Tibial nerve (tissue), 4 donors: ENCODE results near the gene GNG7. TPM values are rescaled to one million over a fixed set of nuclear protein-coding genes. Genes with fewer than 3 reads are reported as not detected.
"Not testable (repeated sequence)": the region's sequence is repeated elsewhere in the genome, so short reads cannot be mapped to it uniquely, and the experiment has no call there.

Source experiments
- DNase-seq, 2 donors: peaks; one replicate each; pipeline ENCODE4 v3.0.0-alpha.2; 2019; ENCODE audit warnings: low spot score in 2 of 2
- H3K27ac ChIP-seq, 4 donors: fragments of 200-600 bp; sonication (generic) in 3 of 4; one replicate each; pipeline ENCODE4 v1.5.1; 2017 to 2019; ENCODE audit warnings: mild to moderate bottlenecking in 1 of 4
- H3K27me3 ChIP-seq, 2 donors: fragments of 200-600 bp; sonication (generic) in 1 of 2; one replicate each; pipeline versions ENCODE4 v1.5.1 to v1.6.0; 2017 to 2019
- H3K36me3 ChIP-seq, 3 donors: fragments of 200-600 bp; sonication (generic); one replicate each; pipeline ENCODE4 v1.5.1; 2018 to 2019
- H3K4me1 ChIP-seq, 4 donors: fragments of 200-600 bp; sonication (generic) in 3 of 4; one replicate each; pipeline ENCODE4 v1.5.1; 2017 to 2019
- H3K4me3 ChIP-seq, 4 donors: fragments of 200-600 bp; sonication (generic) in 3 of 4; one replicate each; pipeline ENCODE4 v1.5.1; 2017 to 2019; ENCODE audit warnings: mild to moderate bottlenecking in 1 of 4, moderate library complexity in 1 of 4
- H3K9me3 ChIP-seq, 4 donors: fragments of 200-600 bp; sonication (generic) in 3 of 4; one replicate each; pipeline ENCODE4 v1.5.1; 2017 to 2019
- EP300 ChIP-seq, 2 donors: sonication (generic); formaldehyde crosslinking; IDR thresholded peaks; one replicate each; pipeline ENCODE4 v1.6.1; 2017; ENCODE audit warnings: antibody characterized with exemption in 2 of 2, mild to moderate bottlenecking in 1 of 2
- POLR2A ChIP-seq, 2 donors: fragments of 450-650 bp; IDR thresholded peaks; one replicate each; pipeline ENCODE4 v1.6.1; 2017; ENCODE audit warnings: antibody characterized with exemption in 2 of 2, mild to moderate bottlenecking in 2 of 2, moderate library complexity in 2 of 2
- WGBS, 2 donors: methylation state at CpG; one replicate each; pipeline ENCODE4 v1.1.5; 2018; 5-methylcytosine and 5-hydroxymethylcytosine counted together
- total RNA-seq, 4 donors: library from RNA; depleted of rRNA; stranded (reverse); fragments of >200 nt; gene quantifications; one replicate each; pipeline ENCODE4 v1.1.0, GENCODE V29; 2016
- TF ChIP-seq, protein P1 (sequence below), 5 experiments: fragments of 200-600 bp in 3 of 5; fragments of 450-650 bp in 2 of 5; sonication (generic) in 3 of 5; IDR thresholded peaks; one replicate each; pipeline ENCODE4 v1.5.1; 2016 to 2019; ENCODE audit warnings: antibody characterized with exemption in 5 of 5, mild to moderate bottlenecking in 3 of 5, moderate library complexity in 2 of 5

GNG7 gene
- total RNA-seq, 4 donors from 2014 or later: 2.6 to 5.3 (median 3.5) TPM

DNA sequence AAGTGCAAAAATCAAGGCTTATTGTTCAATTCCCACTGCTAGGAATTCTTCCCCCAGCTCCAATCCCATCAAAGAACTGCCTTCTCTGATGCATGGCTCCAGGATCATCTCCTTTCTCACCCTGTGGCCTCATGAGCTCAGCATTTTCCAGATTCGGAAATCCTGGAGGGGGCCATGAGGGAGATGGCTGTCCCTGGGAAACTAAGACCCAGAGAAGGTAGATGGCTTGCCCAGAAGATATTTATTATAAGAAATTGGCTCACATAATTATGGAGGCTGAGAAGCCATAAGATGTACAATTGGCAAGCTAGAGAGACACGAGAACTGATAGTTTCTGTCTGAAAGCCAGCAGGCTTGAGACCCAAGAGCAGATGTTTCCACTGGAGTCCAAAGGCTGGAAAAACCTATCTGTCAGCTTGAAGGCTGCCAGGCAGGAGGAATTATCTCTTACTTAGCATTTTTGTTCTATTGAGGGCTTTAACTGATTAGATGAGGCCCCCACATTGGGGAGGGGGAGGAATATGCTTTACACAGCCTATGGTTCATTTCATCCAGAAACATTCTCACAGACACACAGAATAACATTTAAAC, 168.0 kb downstream of the GNG7 start:
- Histone ChIP-seq H3K27me3 (no peaks in the 10 kb centered on the region), H3K27ac (no peak overlapping the region), H3K36me3 (no peaks in the 10 kb centered on the region), H3K4me1 (peaks cover 0 to 14% (median 2%) of the 10 kb centered on the region in 4 donors), H3K9me3 (peaks cover 0 to 19% (median 0%) of the 10 kb centered on the region in 4 donors), H3K4me3 (no peak overlapping the region)
- WGBS, 2 donors: 71 to 76% methylated on average over 2 of the region's 2 CpGs
- TF ChIP-seq EP300 (IDR thresholded peaks at IDR 0.05) (no peak), POLR2A (IDR thresholded peaks at IDR 0.05) (no peak)
- TF ChIP-seq, protein P1, sequence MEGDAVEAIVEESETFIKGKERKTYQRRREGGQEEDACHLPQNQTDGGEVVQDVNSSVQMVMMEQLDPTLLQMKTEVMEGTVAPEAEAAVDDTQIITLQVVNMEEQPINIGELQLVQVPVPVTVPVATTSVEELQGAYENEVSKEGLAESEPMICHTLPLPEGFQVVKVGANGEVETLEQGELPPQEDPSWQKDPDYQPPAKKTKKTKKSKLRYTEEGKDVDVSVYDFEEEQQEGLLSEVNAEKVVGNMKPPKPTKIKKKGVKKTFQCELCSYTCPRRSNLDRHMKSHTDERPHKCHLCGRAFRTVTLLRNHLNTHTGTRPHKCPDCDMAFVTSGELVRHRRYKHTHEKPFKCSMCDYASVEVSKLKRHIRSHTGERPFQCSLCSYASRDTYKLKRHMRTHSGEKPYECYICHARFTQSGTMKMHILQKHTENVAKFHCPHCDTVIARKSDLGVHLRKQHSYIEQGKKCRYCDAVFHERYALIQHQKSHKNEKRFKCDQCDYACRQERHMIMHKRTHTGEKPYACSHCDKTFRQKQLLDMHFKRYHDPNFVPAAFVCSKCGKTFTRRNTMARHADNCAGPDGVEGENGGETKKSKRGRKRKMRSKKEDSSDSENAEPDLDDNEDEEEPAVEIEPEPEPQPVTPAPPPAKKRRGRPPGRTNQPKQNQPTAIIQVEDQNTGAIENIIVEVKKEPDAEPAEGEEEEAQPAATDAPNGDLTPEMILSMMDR (IDR thresholded peaks at IDR 0.05): no peak
- no peak for DNase-seq

DNA sequence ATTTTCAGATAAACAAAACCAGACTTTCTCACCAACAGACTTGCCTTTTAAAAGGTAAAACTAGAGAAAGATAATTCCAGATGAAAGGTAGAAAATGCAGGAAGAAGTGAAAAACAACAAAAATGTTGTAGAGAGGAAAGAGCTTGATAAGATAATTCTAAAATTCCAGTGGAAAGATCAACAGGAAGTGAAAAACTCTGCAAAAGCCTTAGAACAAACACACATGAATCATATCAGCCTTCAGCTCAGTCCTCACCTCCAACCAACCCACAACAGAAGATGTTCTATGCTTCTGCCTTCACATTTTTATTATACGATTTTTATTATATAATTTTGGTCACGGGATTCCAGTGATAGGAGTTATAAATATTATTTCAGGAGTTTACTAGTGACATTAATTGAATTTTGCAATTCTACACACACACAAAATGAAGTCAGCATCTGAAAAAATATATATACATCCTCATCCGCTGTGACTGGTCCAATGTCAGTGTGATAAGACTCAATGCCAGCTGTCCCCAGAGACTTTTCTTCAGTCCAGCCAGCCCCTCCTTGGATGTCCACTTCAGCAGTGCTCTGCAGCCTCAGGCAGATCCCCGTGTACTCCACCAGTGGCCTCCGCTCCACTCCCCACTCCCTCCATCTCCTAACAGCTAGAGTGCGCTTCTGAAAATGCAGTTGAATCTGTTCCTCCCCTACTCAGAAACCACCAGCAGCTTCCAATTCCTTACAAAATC, 168.6 kb downstream of the GNG7 start:
- no peak overlapping the region for H3K4me3 ChIP-seq
- H3K4me1 ChIP-seq: peaks cover 0 to 13% (median 2%) of the 10 kb centered on the region in 4 donors
- peak overlapping the region in 1 of 4 donors; percentile 20 for H3K27ac ChIP-seq
- H3K27me3 ChIP-seq: no peaks in the 10 kb centered on the region
- no peak for TF ChIP-seq POLR2A (IDR thresholded peaks at IDR 0.05)
- no peak for TF ChIP-seq EP300 (IDR thresholded peaks at IDR 0.05)
- TF ChIP-seq, protein P1 (IDR thresholded peaks at IDR 0.05): no peak
- 86 to 89% methylated on average over 6 of the region's 6 CpGs for WGBS, 2 donors
- no peaks in the 10 kb centered on the region for H3K36me3 ChIP-seq
- no peak for DNase-seq
- peaks cover 0 to 19% (median 0%) of the 10 kb centered on the region in 4 donors for H3K9me3 ChIP-seq

DNA sequence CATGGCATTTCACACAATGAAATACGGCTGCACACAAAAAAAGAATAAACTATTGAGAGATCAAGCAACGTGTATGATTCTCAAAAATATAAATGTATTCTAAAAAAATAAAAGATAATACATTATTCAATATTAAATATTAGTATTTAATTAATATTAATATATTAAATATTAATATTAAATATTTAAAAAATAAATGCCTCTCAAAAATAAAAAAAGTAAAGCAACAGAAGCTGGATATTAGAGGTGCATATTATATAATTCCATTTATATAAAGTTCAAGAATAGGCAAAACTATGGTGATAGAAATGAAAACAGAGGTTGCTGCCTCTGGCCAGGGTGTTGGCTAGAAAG, 169.4 kb downstream of the GNG7 start:
- peak overlapping the region in 1 of 4 donors; percentile 7 for H3K27ac ChIP-seq
- TF ChIP-seq POLR2A (IDR thresholded peaks at IDR 0.05) (no peak), EP300 (IDR thresholded peaks at IDR 0.05) (no peak)
- TF ChIP-seq, protein P1 (IDR thresholded peaks at IDR 0.05): no peak
- H3K4me1 ChIP-seq: peaks cover 0 to 13% (median 2%) of the 10 kb centered on the region in 4 donors
- H3K9me3 ChIP-seq: peaks cover 0 to 19% (median 0%) of the 10 kb centered on the region in 4 donors
- no peak overlapping the region for H3K4me3 ChIP-seq
- no peaks in the 10 kb centered on the region for H3K36me3 ChIP-seq
- no peak for DNase-seq
- WGBS, 2 donors: 35 to 40% methylated on average over 2 of the region's 2 CpGs
- no peaks in the 10 kb centered on the region for H3K27me3 ChIP-seq

DNA sequence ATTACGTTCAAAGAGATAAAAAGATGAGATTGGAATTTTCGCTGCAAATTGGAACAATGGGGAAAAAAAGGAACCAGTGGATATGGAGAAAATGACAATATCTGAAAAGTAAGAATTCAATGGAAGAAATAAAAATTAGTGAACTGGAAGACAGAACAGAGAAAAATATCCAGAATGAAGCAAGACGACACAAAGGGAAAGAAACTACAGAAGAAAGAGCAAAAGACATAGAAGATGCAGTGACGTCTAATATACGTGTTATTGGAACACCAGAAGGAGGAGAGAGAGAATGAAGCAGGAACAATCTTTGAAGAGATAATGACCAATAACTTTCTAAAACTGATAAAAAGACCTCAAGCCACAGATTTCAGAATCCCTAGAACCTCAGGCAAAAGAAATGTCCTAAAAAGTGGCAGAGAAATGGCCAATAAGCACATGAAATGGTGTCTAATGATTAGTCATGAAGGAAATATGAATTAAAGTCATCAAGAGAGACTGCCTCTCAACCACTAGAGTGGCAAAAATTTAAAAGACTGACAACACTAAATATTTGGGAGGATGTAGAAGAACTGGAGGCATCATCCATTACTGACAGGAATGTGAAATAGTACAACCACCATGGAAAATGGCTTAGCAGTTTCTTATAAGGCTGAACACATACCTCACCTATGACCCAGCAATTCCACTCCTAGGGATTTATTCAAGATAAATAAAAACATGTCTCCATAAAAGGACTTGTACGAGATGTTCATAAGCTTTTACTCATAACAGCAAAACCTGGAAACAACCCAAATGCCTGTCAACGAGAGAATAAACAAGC, 170.0 kb downstream of the GNG7 start:
- peaks cover 0 to 13% (median 2%) of the 10 kb centered on the region in 4 donors for H3K4me1 ChIP-seq
- H3K4me3 ChIP-seq: no peak overlapping the region
- no peaks in the 10 kb centered on the region for H3K27me3 ChIP-seq
- TF ChIP-seq, protein P1 (IDR thresholded peaks at IDR 0.05): no peak
- no peak for TF ChIP-seq POLR2A (IDR thresholded peaks at IDR 0.05)
- TF ChIP-seq EP300 (IDR thresholded peaks at IDR 0.05): no peak
- peak overlapping the region in 2 of 4 donors; percentile 7 to 53 for H3K27ac ChIP-seq
- H3K36me3 ChIP-seq: no peaks in the 10 kb centered on the region
- no peak for DNase-seq
- 80 to 81% methylated on average over 7 of the region's 7 CpGs for WGBS, 2 donors
- H3K9me3 ChIP-seq: peaks cover 0 to 19% (median 0%) of the 10 kb centered on the region in 4 donors

DNA sequence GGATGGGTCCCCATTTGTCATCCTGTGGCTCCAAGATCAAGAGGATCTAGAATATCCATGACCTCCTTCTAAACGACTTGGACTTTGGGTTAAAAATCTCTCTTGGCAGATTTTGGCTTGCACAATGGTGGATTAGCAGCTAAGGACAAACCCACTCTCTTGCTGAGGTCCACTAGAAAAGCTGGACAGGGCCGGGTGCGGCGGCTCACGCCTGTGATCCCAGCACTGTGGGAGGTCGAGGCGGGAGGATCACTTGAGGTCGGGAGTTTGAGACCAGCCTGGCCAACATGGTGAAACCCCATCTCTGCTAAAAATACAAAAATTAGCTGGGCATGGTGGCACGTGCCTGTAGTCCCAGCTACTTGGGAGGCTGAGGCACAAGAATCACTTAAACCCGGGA, 172.6 kb downstream of the GNG7 start:
- 86 to 89% methylated on average over 10 of the region's 10 CpGs for WGBS, 2 donors
- peaks cover 0 to 15% (median 2%) of the 10 kb centered on the region in 4 donors for H3K4me1 ChIP-seq
- DNase-seq, H3K36me3 ChIP-seq, H3K4me3 ChIP-seq, H3K27me3 ChIP-seq: not testable (repeated sequence)
- H3K27ac ChIP-seq: peak overlapping the region in 1 of 4 donors; percentile 15
- peaks cover 0 to 19% (median 0%) of the 10 kb centered on the region in 4 donors for H3K9me3 ChIP-seq
